Parathyroid adenoma (tissue), 2 donors: ENCODE data around the gene ZFP14.

ENCODE experiments used
- H2AFZ ChIP-seq: fragments of 300-600 bp; sonication (generic); one replicate; pipeline ENCODE4 v1.7.0; 2017; ENCODE audit warnings: antibody characterized with exemption, mild to moderate bottlenecking
- H3K27ac ChIP-seq: fragments of 300-600 bp; sonication (generic); one replicate; pipeline ENCODE4 v1.7.0; 2017
- H3K27me3 ChIP-seq: fragments of 300-600 bp; sonication (generic); one replicate; pipeline ENCODE4 v1.7.0; 2017; ENCODE audit warnings: low read length; ENCODE audit not compliant: control insufficient read depth, insufficient read depth
- H3K36me3 ChIP-seq: fragments of 300-600 bp; sonication (generic); one replicate; pipeline ENCODE4 v1.7.0; 2017; ENCODE audit warnings: low read length; ENCODE audit not compliant: control insufficient read depth, insufficient read depth
- H3K4me1 ChIP-seq: fragments of 300-600 bp; sonication (generic); one replicate; pipeline ENCODE4 v1.7.0; 2017; ENCODE audit warnings: control low read depth
- H3K4me2 ChIP-seq: fragments of 300-600 bp; sonication (generic); one replicate; pipeline ENCODE4 v1.7.0; 2017; ENCODE audit warnings: low read length
- H3K4me3 ChIP-seq: fragments of 300-600 bp; sonication (generic); one replicate; pipeline ENCODE4 v1.7.0; 2017; ENCODE audit warnings: low read depth, low read length
- H3K79me2 ChIP-seq: fragments of 300-600 bp; sonication (generic); one replicate; pipeline ENCODE4 v1.7.0; 2017; ENCODE audit warnings: control low read depth
- H3K9ac ChIP-seq: fragments of 300-600 bp; sonication (generic); one replicate; pipeline ENCODE4 v1.7.0; 2017; ENCODE audit warnings: mild to moderate bottlenecking
- H3K9me3 ChIP-seq: fragments of 300-600 bp; sonication (generic); one replicate; pipeline ENCODE4 v1.7.0; 2017; ENCODE audit warnings: low read length; ENCODE audit not compliant: control insufficient read depth
- TF ChIP-seq, protein P1 (sequence below): fragments of 300-600 bp; sonication (generic); IDR thresholded peaks from one replicate; pipeline ENCODE4 v1.7.0; 2017; ENCODE audit warnings: antibody characterized with exemption, mild to moderate bottlenecking
- donor health status: primary hyperparathyroidism.

ZFP14 gene

DNA sequence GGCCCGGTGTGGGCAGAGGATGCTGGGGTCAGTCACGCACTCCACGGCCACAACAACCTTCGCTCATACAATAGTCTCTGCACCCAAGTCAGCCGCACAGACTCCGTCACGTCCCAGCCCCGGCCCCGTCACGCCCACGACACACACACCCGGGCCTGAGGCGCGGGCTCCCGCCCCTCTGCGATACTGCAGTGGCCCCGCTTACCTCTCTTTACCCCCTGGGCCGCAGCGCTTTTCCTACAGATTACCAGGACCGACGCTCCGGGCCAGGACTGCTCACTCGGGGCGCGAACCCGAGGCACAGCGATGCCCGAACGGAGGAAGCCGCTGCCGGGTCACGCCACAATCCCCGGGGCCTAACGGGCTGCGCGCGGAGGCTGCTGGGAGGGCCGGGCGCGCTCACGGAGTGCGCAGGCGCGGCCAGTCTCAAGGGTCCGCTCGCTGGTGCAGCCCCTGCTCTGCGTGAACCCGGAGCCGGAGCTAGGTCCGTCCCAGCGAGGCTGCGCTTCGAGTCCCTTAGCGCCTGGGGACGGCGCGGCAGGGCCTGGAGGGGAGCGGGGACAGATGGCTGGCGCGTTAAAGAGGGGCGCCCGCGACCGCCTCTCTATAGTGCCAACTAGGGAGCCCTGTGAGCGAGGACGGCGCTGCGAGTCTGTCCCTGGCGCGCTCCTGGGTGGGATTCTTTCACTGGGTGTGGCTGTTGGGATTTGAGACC lies 39.4 kb upstream of the ZFP14 start, which contains the start of gene ZFP82:
TSS of gene ZFP82 (minus strand) at position 358 of the 715 bp plus-strand sequence. CDS start 8,855 bp downstream, outside the sequence.
- Histone ChIP-seq H3K4me1 (no peaks in the 10 kb centered on the region), H3K4me3 (peak within 1 kb of the TSS; percentile 83), H3K36me3 (no peaks in the 10 kb centered on the region), H3K9ac (no peak within 1 kb of the TSS), H2AFZ (peak within 1 kb of the TSS; percentile 62), H3K27ac (peak within 1 kb of the TSS; percentile 29), H3K4me2 (peak within 1 kb of the TSS; percentile 97), H3K27me3 (no peaks in the 10 kb centered on the region), H3K9me3 (no peaks in the 10 kb centered on the region), H3K79me2 (no peaks in the 10 kb centered on the region)
- TF ChIP-seq, protein P1, sequence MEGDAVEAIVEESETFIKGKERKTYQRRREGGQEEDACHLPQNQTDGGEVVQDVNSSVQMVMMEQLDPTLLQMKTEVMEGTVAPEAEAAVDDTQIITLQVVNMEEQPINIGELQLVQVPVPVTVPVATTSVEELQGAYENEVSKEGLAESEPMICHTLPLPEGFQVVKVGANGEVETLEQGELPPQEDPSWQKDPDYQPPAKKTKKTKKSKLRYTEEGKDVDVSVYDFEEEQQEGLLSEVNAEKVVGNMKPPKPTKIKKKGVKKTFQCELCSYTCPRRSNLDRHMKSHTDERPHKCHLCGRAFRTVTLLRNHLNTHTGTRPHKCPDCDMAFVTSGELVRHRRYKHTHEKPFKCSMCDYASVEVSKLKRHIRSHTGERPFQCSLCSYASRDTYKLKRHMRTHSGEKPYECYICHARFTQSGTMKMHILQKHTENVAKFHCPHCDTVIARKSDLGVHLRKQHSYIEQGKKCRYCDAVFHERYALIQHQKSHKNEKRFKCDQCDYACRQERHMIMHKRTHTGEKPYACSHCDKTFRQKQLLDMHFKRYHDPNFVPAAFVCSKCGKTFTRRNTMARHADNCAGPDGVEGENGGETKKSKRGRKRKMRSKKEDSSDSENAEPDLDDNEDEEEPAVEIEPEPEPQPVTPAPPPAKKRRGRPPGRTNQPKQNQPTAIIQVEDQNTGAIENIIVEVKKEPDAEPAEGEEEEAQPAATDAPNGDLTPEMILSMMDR, result no peak

DNA sequence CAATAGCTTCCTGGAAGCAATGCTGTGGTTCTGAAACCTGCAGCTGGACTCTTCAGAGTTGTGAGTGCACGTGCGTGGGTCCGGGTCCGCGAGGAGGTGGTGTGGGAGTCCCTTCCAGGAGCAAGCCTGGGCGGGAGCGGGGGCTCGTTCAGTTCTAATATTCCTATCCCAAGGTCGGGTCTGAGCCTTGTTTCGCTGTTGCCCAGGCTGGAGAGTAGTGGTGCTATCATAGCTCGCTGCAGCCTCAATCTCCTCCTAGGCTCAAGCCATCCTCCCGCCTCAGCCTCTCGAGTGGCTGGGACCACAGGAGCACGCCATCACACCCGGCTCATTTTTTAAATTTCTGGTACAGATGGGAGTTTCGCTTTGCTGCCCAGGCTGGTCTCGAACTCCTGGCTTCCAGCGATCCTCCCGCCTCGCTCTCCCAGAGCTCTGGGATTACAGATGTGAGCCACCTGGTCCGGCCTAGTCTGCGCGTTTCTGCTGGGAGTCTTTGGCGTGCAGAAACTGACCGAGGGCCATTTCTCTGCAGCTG lies 38.8 kb upstream of the ZFP14 start:
- Histone ChIP-seq H3K36me3 (no peaks in the 10 kb centered on the region), H3K4me1 (no peaks in the 10 kb centered on the region), H3K27me3 (no peaks in the 10 kb centered on the region), H2AFZ (peak overlapping the region; percentile 62), H3K79me2 (no peaks in the 10 kb centered on the region), H3K9me3 (no peaks in the 10 kb centered on the region), H3K4me2 (peak overlapping the region; percentile 97), H3K9ac (no peak overlapping the region), H3K4me3 (peak overlapping the region; percentile 83), H3K27ac (no peak overlapping the region)
- TF ChIP-seq, protein P1, result no peak

DNA sequence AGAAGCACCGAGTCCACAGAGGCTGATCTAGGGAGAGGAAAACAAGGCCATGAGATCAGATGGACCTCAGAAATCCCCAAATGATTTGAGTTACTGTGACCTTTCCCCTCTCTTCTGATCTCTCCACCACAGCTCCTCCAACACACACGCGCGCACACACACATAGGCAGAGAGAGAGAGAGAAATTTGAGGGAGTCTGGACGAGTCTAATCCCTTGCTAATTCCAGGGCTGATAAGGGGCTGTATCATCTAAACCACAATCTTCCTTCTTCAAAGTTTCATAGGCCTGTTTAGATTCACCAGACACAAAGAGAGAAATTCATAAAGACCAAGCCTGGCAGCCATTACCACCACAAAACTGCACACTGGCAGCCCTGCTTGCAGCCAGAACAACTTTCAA lies 30.8 kb upstream of the ZFP14 start:
- H2AFZ ChIP-seq, result no peak overlapping the region
- H3K4me2 ChIP-seq, result no peak overlapping the region
- no peaks in the 10 kb centered on the region for H3K27me3 ChIP-seq
- no peak overlapping the region for H3K9ac ChIP-seq
- H3K4me1 ChIP-seq, result no peaks in the 10 kb centered on the region
- H3K79me2 ChIP-seq, result no peaks in the 10 kb centered on the region
- no peak overlapping the region for H3K4me3 ChIP-seq
- H3K9me3 ChIP-seq, result no peaks in the 10 kb centered on the region
- no peak overlapping the region for H3K27ac ChIP-seq
- TF ChIP-seq, protein P1, result no peak
- no peaks in the 10 kb centered on the region for H3K36me3 ChIP-seq

DNA sequence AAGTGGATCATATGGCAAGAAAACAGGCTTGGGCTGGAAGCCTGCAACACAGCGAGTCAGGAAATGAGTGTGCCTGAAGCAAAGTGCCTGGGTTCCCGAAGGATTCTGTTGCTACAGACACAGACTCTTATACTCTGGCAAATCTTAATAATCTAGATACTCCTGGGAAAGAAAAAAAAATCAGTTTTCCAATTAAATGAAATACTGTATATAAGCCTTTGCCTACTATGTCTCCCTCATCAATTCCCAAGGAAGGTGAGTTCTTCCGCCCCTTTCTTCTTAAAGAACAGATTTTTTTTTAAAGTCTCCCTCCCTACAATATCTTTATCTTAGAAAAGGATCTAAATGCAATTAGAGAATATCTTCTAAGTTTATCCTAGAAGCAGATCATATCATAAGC lies 29.1 kb upstream of the ZFP14 start:
- Histone ChIP-seq H3K27ac (no peak overlapping the region), H3K4me1 (no peaks in the 10 kb centered on the region), H3K4me2 (no peak overlapping the region), H3K4me3 (no peak overlapping the region), H2AFZ (no peak overlapping the region), H3K27me3 (no peaks in the 10 kb centered on the region), H3K9me3 (no peaks in the 10 kb centered on the region), H3K36me3 (no peaks in the 10 kb centered on the region), H3K9ac (no peak overlapping the region), H3K79me2 (no peaks in the 10 kb centered on the region)
- TF ChIP-seq, protein P1, result no peak

DNA sequence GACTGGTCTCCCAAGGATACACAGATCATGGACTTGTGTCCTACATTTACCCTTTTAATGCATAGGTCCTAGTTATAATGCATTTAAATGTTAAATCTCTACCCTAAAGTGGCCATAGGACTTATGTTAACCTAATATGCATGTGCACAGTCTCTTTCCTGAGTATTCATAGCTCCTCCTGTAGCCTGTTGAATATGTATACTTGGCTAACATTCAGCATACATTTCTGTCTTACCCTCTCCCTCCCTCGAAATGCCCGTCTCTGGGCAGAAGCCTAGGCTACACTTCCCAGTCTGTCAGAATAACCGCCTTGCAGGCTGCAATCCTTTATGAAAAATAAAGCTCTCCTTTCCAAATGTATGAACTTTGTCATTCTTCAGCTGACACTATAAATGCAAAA lies 25.5 kb upstream of the ZFP14 start:
- Histone ChIP-seq H3K27ac (no peak overlapping the region), H2AFZ (no peak overlapping the region), H3K9me3 (no peaks in the 10 kb centered on the region), H3K79me2 (no peaks in the 10 kb centered on the region), H3K4me1 (no peaks in the 10 kb centered on the region), H3K36me3 (no peaks in the 10 kb centered on the region), H3K27me3 (no peaks in the 10 kb centered on the region), H3K4me3 (no peak overlapping the region), H3K9ac (no peak overlapping the region), H3K4me2 (no peak overlapping the region)
- TF ChIP-seq, protein P1, result no peak
